GM18858 (cell line): Measurements from ENCODE around the gene PKM.
A peak's percentile ranks its signal among the peaks of the same experiment; 100 is the strongest.

Experiments used
- ATAC-seq: cut with Tn5 transposase; IDR thresholded peaks from one replicate; pipeline ENCODE4 v1.9.1; 2021; ENCODE audit not compliant: unreplicated experiment

The PKM gene

DNA sequence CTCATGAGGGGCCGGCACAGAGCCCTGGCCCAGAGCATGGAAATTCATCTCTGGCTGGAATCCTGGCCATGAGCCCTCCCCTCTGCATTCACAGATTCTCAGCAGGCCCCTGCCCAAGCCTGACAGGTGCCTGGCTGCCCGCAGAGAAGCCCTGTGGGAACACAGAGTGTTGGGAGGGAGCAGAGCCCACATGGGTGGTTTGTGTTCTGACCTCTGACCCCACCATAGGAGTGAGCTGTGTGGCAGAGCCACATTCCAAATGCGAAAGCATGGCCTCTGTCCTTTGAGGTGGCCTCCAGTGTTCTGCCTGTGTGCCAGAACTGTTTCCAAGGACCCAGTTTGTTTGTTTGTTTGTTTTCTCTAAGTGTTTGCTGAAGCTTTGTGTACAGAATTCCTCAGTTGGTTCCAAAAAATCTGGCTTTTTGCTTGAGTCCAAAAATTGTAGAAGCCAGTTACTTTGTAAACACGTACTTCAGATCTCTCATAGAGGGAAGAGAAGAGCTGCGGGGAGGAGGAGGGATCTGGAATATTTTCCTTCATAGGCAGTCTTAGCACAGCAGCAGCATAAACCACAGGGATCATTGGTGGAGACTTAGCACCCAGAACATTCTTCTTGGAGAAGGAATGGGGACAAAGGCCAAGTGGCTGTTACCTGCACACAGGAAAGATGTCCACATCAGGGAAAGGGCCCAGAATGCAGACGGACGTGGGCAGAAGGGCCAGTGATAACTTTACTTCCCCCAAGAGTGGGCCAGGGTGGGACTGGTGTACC, 69.4 kb downstream of the PKM start:
- ATAC-seq = no peak

DNA sequence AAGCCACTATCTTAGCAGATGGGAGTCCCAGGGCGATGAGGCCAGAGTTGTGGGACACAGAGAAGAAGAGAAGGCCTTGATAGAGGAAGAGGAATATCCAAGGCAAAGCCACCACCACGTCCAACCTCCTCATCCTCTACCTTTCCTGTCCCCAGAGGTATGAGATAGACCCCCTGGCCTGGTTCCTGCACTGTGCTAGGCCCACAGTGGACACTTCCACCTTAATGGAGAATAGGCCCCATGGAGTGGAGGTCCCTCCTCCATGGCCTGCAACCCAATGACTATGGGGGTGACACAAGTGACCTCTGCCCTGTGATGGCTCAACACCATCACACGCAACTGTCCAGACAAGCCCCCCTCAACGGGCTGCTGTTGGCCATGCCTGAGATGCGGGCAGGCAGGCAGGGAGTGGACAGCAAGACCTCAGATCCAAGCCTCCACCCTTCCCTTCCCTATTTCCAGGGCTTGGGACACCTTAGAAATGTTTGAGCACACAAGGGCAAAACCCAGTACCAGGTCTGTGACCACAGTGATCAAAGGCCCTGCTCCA, 70.2 kb downstream of the PKM start:
- ATAC-seq = no peak

DNA sequence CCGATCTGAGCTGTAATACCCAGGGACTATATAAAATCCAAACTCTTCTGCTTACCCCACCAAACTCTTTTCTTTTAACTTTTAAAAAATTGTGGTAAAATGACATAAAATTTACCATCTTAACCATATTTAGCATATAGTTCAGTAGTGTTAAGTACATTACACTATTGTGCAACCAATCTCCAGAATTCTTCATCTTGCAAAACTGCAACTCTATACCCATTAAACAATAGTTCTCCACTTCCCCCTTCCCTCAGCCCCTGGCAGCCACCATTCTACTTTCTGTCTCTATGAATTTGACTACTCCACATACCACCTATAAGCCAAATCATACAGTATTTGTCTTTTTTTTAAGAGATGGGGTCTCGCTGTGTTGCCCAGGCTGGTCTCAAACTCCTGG, 74.1 kb downstream of the PKM start:
- ATAC-seq = no peak

DNA sequence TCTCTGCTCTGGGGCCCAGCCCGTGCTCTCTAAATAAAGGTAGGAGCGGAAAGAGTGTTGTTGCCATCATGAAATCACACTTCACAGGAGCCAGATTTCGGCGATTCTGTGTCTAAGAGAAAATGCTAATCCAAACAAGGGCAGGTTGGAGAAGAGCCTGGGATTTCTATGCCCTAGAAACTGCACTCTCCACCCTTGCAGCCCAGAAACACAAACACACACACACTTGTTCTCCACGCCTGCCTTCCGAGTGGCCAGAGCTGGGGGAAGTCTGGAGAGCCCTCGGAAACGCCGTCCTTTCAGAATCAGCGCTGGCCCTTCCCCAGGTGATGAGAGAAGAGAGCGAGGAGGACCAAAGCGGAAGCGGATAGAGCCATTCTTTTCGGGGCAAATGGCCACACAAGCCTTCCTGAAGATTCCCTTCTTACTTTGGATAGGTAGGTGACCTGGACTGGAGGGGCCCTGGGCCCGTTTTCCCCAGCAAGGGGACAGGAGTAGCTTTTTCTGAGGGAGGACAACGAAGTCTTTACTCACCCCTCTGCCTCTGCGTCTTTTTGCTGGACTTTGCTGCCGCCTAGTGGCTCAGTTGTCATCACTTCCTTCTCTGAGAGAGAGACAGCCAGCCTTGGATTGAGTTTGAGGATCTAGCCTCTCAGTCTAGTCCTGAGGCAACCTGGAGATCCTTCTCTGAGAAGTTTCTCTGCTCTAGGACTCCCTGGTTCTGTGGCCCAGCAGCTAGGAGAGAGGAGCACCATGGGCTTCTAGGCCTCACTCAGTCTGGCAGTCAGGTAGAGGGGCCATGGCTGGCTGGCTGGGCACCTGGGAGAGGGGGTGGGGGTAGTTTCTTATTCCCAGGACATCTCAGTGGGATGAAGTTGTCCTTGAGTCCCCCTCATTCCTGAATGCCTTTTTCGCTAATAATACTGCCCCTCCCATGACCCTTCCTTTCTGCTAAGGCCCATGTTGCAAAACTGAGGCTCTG, 75.1 kb downstream of the PKM start:
- peak; percentile 53 for ATAC-seq

DNA sequence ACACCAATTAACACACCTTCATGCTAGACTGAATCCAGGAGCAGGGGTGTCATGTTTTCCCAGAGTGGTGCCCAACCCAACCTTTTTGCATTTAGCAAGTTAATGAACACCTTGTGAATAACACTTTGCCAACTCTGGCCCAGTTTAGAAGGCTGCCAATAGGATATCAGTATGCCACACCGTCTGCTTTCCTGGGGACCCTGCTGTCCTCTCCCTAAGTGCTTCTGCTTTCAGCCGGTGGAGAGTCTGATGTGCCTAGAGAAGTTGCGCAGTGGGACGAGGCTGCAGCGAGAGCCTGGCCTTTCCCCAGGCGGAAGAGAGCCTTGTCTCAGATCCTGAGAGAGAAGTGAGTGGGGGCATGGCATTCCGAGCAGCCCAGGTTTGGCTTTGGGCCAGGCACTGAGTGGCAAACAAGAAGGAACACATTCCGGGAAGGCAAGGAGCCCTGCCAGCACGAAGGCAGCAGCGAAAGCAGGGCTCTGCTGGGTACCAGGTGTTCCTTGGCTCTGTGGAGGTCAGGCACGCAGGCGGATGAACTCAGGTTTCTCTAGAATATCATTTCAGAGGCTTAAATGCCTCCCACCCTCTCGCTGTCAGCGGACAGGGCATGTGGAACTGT, 75.9 kb downstream of the PKM start:
- ATAC-seq = no peak

DNA sequence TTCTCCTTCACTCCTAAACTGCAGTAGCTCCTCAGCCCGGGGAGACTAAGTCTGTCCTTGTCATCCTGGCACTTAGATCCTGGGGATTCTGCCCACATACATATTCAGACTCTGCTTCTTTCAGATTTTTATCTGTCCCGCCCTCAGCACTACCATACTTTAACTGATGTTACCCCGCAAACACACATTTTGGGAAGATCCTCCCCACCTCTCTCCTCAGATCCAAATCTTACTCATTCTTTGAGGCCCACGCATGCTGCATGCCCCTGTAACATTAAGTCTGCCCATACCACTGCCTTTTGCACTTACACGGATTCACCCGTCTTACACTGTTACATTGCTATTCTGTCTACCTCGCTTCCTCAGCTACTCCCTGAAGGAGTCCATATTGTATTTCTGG, 76.7 kb downstream of the PKM start:
- ATAC-seq = no peak

DNA sequence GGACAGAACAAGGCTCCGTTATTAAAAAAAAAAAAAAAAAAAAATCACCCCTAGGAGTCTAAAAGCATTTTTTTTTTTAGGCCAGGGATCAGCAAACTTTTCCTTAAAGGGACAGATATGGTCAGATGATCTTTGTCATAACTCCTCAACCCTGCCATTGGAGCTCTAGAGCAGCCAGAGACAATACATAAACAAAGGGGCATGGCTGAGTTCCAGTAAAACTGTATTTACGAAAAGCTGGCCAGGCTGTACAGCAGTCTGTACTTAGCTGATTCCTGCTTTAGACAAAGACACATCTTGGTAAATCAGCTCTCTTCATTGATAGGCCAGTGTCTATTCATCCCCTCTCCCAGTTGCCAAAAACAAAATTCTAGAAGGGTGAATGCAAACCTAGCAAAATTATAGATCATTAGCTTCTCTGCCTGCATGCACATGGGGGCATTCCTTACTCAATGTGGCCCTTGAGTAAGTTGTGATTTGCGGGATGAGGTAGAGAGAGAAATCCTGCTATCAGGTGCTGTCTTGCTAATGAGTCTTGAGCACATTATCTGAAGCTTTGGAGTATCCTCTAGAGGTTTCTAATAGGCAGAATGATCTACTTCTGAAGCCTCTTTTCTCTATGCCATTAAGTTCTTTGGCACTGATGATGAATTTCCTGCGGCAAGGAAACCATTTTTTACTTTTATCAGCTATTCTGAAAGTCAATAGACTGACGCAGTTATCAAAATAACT, 77.6 kb downstream of the PKM start:
- ATAC-seq = no peak
